ENCODE results near the gene BRINP2.

BRINP2 gene

GRCh38 chr1:177130451-177130945 is 40.3 kb upstream of the BRINP2 start:
- H3K4me3 ChIP-seq (ENCODE audit: control insufficient read depth, low read depth, low read length) = no peak overlapping the region
- no peak for DNase-seq (ENCODE audit: low read depth)
- no peak for TF ChIP-seq CTCF (IDR thresholded peaks at IDR 0.05; ENCODE audit: control insufficient read depth, insufficient read depth, low read depth, low read length, missing control alignments)

- DNase-seq (ENCODE audit: low read depth) = no peak
- H3K4me3 ChIP-seq (ENCODE audit: control insufficient read depth, low read depth, low read length) = no peak overlapping the region
- TF ChIP-seq CTCF (IDR thresholded peaks at IDR 0.05; ENCODE audit: control insufficient read depth, insufficient read depth, low read depth, low read length, missing control alignments) = no peak
Measured at GRCh38 chr1:177131723-177132122, 39.0 kb upstream of the BRINP2 start.

- no peak for DNase-seq (ENCODE audit: low read depth)
- H3K4me3 ChIP-seq (ENCODE audit: control insufficient read depth, low read depth, low read length) = no peak overlapping the region
- no peak for TF ChIP-seq CTCF (IDR thresholded peaks at IDR 0.05; ENCODE audit: control insufficient read depth, insufficient read depth, low read depth, low read length, missing control alignments)
Measured at GRCh38 chr1:177132141-177132540, 38.6 kb upstream of the BRINP2 start.

GRCh38 chr1:177133977-177134538 is 36.7 kb upstream of the BRINP2 start:
- no peak for TF ChIP-seq CTCF (IDR thresholded peaks at IDR 0.05; ENCODE audit: control insufficient read depth, insufficient read depth, low read depth, low read length, missing control alignments)
- H3K4me3 ChIP-seq (ENCODE audit: control insufficient read depth, low read depth, low read length) = no peak overlapping the region
- no peak for DNase-seq (ENCODE audit: low read depth)

- no peak overlapping the region for H3K4me3 ChIP-seq (ENCODE audit: control insufficient read depth, low read depth, low read length)
- DNase-seq (ENCODE audit: low read depth) = no peak
- no peak for TF ChIP-seq CTCF (IDR thresholded peaks at IDR 0.05; ENCODE audit: control insufficient read depth, insufficient read depth, low read depth, low read length, missing control alignments)
Measured at GRCh38 chr1:177135250-177135649, 35.5 kb upstream of the BRINP2 start.

GRCh38 chr1:177137814-177138213 is 32.9 kb upstream of the BRINP2 start:
- TF ChIP-seq CTCF (IDR thresholded peaks at IDR 0.05; ENCODE audit: control insufficient read depth, insufficient read depth, low read depth, low read length, missing control alignments) = no peak
- DNase-seq (ENCODE audit: low read depth) = no peak
- no peak overlapping the region for H3K4me3 ChIP-seq (ENCODE audit: control insufficient read depth, low read depth, low read length)

Data from AG09309 (cell line).